Measurements from ENCODE around the gene TSPAN31.

TSPAN31 gene

DNA sequence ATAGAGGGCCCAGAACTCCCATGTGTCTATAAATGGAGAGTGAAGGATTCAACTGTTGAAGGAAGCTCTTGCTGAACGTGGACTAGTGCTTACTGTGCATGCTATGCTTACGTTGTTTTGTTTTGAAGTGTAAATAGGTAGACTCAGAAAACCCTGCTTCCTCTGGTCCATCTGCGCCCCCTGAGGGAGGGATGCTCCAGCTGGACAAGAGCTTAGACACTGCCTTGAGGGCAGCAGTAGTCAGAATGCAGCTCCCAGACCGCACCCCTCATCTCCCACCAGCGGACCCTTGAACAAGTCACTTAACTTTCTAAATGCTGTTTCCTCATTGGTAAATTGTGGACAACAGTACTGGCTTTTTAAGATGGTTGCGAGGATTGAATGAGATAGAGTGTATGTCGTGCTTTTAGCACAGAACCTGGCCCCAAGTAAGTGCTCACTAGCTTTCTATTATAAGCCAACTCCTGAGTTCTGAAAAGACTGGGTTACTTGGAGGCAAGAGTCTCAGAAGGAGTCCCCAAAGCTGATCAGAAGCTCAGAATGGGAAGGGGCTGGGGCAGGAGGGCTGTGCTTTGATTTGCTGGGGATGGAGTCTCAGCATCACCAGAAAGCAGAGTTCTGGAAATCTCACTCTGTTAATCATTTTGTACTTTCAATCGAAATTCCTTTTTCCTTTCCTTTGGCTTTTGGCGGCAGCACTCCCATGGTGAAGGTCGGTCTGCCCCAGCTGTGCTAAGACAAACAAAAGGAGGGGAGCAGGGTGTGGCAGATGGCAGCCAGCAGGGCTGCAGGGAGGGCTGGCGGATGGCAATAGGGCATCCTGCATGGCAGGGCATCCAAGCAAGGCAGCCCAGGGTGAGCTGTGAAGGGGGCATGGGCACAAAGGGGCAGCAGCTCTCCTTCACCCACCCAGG is 21.9 kb upstream of the TSPAN31 start:
- no peak for DNase-seq

GRCh38 chr12:57723630-57723962 is 21.2 kb upstream of the TSPAN31 start:
- DNase-seq, result no peak

DNA sequence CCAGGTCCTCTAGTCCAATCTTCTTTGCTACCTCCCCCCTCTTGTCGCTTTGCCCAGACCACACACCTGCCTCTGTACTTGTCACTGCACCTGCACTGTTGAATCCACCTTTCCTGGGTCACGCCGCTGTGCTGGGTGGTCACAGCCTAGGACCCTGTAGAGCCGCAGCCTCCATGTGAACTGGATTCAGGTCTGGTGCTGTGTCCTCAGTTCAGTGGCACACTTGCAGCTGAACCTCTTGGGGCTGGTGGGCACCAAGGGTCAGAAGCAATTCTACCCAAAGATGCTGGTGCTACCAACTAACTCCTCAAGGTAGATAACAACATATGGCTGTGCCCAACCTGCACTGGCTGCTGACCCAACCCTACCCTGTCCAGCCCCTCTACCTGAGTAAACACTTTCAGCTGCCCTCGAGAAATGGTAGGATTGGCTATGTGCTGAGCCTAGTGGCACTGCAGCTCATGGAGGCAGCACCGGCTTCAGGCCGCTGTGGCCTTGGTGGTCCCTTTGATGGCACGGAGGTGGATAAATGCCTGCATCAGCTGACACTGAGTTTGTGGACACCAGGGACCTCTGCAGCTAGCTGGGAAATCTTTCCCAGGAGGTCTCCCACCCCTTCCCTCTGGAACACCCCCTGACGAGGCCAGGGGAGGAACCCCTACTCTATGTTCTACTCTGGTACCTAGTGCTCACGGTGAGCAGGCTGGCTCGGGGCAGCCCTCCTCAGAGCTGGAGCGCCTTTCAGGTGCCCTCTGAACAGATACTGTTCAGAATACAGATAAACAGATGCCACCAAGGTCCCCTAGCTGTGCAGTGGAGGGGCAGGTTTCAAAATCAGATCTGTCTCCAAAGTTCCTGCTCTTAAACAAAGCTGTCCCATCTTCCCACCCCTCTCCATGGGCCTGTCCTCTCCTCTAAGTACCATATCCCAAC is 20.6 kb upstream of the TSPAN31 start:
- DNase-seq, result no peak

DNA sequence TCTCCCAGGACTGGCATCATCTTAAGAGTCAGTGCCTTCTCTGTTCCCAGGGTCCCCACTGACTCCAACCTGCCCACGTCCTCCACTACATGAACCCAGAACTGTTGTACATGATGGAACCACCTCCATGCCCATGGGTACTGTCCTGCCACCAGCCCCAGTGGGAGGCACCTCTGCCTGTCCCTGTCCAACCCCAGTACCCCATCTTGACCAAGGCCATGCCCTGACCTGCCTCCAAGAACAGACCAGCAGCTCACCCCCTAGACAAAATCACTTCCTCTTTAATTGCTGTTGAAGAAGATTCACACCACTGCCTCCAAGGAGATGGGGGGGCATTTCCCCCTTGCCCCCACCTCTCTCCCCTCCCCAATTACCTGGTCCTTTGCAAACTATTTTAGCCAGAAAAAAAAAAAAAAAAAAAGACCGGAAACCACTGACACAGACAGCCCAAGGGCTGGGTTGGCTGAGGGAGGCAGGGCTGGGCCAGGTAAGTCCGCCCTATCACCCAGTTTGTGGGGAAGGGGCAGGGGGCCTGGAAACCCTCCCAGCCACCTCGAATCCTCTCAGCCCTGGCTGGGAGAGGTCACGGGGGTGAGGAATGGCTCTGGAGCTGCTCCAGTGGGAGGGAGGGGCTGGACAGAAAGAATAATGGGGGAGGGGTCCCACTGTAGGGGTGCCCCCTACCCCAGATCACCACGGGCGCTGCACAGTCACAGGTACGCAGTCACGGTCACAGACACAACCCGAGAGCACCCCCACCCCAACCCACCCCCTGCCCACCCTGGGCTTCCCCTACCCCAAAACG is 19.7 kb upstream of the TSPAN31 start:
- no peak for DNase-seq

- DNase-seq, result no peak
Measured at GRCh38 chr12:57725851-57726150, 19.0 kb upstream of the TSPAN31 start.

DNA sequence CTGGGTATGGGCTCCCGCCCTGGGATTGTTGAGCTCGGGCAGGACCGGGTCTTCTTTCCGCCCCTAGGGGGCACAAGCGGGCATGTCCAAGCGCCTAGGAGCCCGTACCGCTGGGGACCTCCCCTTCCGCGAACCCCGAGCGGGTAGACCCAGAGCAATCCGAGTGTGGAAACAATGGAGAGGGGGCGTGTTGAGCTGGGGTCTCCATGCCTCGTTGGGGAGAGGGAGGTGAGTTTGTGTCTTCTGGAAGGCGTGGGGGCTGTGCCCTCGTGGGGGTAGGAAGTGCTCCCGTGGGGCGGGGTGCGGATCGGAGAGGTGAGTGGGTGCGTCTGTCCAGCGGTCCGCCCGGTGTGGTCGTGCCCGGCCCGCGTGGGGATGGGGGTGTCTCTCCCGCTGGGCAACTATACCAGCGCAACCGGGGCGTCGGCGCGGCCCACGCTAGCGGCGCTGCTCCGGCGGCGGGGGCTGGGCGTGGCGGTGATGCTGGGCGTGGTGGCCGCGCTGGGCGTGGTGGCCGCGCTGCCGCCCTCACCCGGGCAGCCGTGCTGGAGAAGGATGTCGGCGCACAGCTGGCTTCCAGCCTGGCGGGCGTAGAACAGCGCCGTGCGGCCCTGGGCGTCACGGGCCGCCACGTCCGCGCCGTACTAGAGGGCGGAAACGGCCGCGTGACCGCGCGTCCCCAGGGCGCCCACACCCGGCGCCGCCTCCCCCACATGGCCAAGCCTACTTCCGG is 18.5 kb upstream of the TSPAN31 start:
- peak; percentile 85 for DNase-seq

- peak; percentile 77 for DNase-seq
Measured at GRCh38 chr12:57726884-57727757, 17.7 kb upstream of the TSPAN31 start.

GRCh38 chr12:57727758-57728395 is 17.0 kb upstream of the TSPAN31 start:
- DNase-seq, result peak; percentile 49

GRCh38 chr12:57729321-57729844 is 15.5 kb upstream of the TSPAN31 start:
- DNase-seq, result no peak

DNA sequence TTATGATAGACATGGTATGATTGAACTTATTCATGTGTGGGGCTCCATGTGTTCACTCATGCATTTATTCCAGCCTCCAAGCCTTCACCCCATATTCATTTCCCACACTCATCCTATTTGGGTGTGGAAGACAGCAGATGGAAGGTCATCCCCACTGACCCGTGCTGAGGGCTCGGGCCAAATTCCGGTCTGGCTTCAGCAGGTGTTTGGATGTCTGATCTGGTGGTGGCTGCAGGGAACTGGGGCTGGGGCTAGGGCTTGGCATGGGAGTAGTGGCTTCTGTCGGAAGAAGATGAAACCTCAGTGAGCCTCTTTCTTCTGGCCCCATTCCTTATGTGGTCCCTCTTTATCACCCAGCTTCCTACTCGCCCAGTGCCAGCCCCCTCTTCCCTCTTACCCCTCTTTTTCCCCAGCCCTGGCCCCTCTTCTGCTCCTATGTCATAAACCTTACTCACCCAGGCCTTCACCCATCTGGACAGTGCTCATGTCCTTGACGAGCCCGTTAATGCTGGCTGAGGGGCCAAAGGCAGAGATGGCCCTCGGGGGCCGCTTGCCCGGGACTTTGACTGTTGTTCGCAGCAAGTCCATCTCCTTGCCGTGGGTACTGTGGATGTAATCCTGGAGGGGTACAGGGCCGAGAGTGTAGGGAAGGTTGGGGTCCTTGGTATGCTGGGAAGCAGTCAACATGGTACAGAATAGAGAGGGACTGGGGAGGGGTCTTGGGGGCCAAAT is 14.3 kb upstream of the TSPAN31 start:
- no peak for DNase-seq

DNA sequence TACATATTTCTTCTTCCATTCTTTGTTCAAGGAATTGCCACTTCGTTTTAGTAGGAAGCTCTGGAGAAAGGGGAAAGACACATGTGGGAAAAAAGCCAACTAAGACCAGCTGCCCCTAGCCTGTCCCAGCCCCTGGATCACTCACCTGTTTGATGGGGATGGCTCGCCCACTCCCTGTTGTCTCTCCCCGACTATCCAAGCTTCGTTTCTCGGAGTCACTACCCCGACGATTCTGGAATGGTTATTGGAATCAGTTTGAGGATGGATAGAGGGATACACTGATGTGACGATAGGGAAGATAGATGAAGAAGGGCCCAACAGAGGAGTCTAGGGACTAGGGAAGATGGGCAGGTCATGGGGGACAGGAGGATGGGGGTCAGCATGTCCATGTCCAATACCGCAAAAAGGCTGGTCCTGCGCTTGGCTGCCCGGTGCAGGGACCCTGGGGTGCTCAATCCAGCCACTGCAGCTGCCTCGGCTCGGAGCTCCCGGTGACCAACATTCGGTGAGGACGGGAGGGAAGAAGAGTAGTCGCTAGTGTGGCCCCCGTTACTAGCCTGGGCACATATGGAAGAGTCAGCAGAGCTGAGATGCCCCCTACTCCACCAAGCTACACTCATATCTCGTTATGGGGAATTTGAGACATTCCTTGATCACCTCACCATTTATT is 13.3 kb upstream of the TSPAN31 start:
- DNase-seq, result no peak

- DNase-seq, result no peak
Measured at GRCh38 chr12:57732270-57732669, 12.6 kb upstream of the TSPAN31 start.

GRCh38 chr12:57732726-57733593 is 11.9 kb upstream of the TSPAN31 start:
- DNase-seq, result no peak

GRCh38 chr12:57733928-57734327 is 10.9 kb upstream of the TSPAN31 start:
- DNase-seq, result no peak

DNA sequence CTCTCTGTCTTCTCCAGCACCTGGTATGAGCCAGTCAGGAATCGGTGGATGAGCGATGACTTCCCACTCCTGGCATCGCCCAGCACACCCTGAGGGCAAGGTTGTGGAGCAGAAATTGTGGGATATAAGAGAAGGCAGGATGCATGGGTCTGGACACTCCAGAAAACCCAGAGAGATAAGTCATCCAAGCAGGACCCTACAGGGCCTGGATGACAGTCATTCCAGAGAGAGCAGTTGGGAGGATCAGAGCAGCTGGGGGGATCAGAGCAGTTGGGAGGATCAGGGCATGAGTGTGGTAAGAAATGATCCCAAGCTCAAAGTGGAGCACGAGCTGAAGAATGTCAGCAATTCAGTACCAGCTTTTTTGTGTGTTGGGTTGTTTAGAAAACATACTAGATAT is 10.2 kb upstream of the TSPAN31 start:
- DNase-seq, result no peak

DNA sequence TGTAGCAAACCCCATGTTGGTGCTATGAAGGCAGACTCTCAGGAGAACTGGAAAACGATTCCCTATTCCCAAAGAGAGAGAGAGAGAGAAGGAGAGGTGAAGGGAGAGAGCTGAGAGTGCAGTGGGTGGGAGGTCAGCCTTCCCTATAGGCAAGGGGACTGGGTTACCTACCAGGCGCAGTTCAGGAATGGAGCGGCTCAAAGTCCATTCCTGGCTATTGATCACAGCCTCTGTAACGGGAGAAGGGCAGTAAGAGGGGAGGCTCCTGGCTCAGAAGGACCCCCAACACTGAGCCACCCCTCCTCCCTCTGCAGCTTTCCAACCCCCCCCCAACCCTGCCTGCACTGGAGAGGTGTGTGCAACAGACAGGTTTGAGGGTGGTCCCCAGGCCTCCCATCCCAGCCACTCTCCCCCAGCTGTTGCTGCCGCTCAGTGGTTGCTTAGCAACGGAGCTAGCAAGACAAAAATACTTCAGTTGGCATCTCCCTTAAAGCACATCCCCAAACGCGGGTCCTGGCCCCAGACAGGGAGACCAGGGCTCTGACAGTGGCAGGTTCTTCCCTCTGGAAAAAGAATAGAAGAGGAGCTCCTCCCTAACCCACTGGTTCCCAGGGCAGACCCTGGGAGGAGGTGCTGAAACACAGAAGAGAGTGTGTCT is 9.5 kb upstream of the TSPAN31 start:
- no peak for DNase-seq

GRCh38 chr12:57735952-57736740 is 8.7 kb upstream of the TSPAN31 start:
- peak; percentile 73 for DNase-seq
